Loucy (cell line): ENCODE measurements around the gene CAPN7.

Experiments used
- CTCF ChIP-seq: fragments of 200-600 bp; sonication (generic); conservative IDR thresholded peaks from 2 replicates; pipeline ENCODE4 v1.5.1; 2014; ENCODE audit warnings: mild to moderate bottlenecking, antibody characterized with exemption, low read length
- EZH2phosphoT487 ChIP-seq: fragments of 200-600 bp; IDR thresholded peaks from 2 replicates; pipeline ENCODE4 v1.6.1; 2018; ENCODE audit warnings: antibody characterized with exemption, mild to moderate bottlenecking, moderate library complexity, borderline replicate concordance

GRCh38 chr3:15229262-15229661, 23.2 kb downstream of the CAPN7 start:
- no peak for TF ChIP-seq CTCF
- TF ChIP-seq EZH2phosphoT487: no peak
